Lung (tissue), 12 donors: ENCODE measurements around the gene ANKFN1. TPM values are rescaled to one million over a fixed set of nuclear protein-coding genes. Genes with fewer than 3 reads are reported as not detected.

Source experiments
- ATAC-seq: fragments of 200-7000 bp; cut with Tn5 transposase; one replicate; pipeline ENCODE4 v1.9.1; 2020; ENCODE audit warnings: moderate number of reproducible peaks; ENCODE audit not compliant: insufficient read depth, low FRiP score
- DNase-seq, 3 donors: peaks; one replicate each; pipeline ENCODE4 v3.0.0-alpha.2; 2013 to 2017
- H3K27ac ChIP-seq, 2 donors: one replicate each; pipeline ENCODE4 v1.5.1; 2013; ENCODE audit warnings: mild to moderate bottlenecking in 2 of 2, moderate library complexity in 2 of 2, control low read depth in 1 of 2, inconsistent platforms in 1 of 2, low read depth in 1 of 2, low read length in 1 of 2
- H3K27me3 ChIP-seq, 3 donors: one replicate each; pipeline ENCODE4 v1.5.1; 2013; ENCODE audit warnings: low read length in 2 of 3; ENCODE audit not compliant: control insufficient read depth in 3 of 3, insufficient read depth in 3 of 3
- H3K36me3 ChIP-seq, 4 donors: one replicate each; pipeline ENCODE4 v1.5.1; 2013; ENCODE audit warnings: low read length in 4 of 4, mild to moderate bottlenecking in 1 of 4, moderate library complexity in 1 of 4; ENCODE audit not compliant: control insufficient read depth in 4 of 4, insufficient read depth in 4 of 4
- H3K4me1 ChIP-seq, 5 donors: one replicate each; pipeline ENCODE4 v1.5.1; 2013; ENCODE audit warnings: low read length in 5 of 5, mild to moderate bottlenecking in 2 of 5, moderate library complexity in 1 of 5; ENCODE audit not compliant: control insufficient read depth in 5 of 5, insufficient read depth in 5 of 5
- H3K4me3 ChIP-seq: one replicate; pipeline ENCODE4 v1.5.1; 2013; ENCODE audit warnings: mild to moderate bottlenecking, control low read depth, moderate library complexity
- H3K9ac ChIP-seq, 2 donors: one replicate each; pipeline ENCODE4 v1.5.1; 2013; ENCODE audit warnings: low read length in 2 of 2, control low read depth in 1 of 2; ENCODE audit not compliant: insufficient read depth in 1 of 2
- H3K9me3 ChIP-seq, 4 donors: one replicate each; pipeline ENCODE4 v1.5.1; 2013; ENCODE audit warnings: low read length in 3 of 4, mild to moderate bottlenecking in 1 of 4, moderate library complexity in 1 of 4; ENCODE audit not compliant: control insufficient read depth in 4 of 4, insufficient read depth in 3 of 4
- CTCF ChIP-seq: IDR thresholded peaks from 2 replicates; pipeline ENCODE4 v1.5.1; 2012; ENCODE audit warnings: mild to moderate bottlenecking; ENCODE audit errors: control extremely low read depth, extremely low read depth
- WGBS, 2 donors: extraction: QIAGEN DNeasy Blood & Tissue Kit; methylation state at CpG; one replicate each; pipeline ENCODE4 v1.1.7; 2013; 5-methylcytosine and 5-hydroxymethylcytosine counted together
- polyA plus RNA-seq, 2 donors: library from polyadenylated mRNA; stranded (reverse); fragments of 200-250 nt; gene quantifications; one replicate each; pipeline ENCODE4 v1.2.1, GENCODE V29; 2013
- total RNA-seq, 2 donors: library from RNA; depleted of rRNA in 1 of 2; stranded (reverse); fragments of >200 nt in 1 of 2; gene quantifications; one replicate each; pipeline ENCODE4 v1.2.1, GENCODE V29; 2014 to 2021
- donor health status: control.
- donor health status: control.
- donor health status: Bipolar disorder and iron deficiency.
- donor health status: healthy.
- donor health status: DM: yes; HTN: yes; CAD: no.

ANKFN1 gene
- total and polyA plus RNA-seq, 4 donors, result 0.39 to 8.5 (median 3.4) TPM

- Histone ChIP-seq H3K4me3 (no peak overlapping the region), H3K9ac (no peak overlapping the region), H3K4me1 (no peaks in the 10 kb centered on the region), H3K9me3 (no peaks in the 10 kb centered on the region), H3K27me3 (no peaks in the 10 kb centered on the region), H3K27ac (no peak overlapping the region), H3K36me3 (no peaks in the 10 kb centered on the region)
- no peak for ATAC-seq
- no peak for TF ChIP-seq CTCF
- 69% methylated on average over 1 of the region's 1 CpG for WGBS, 2 donors
- no peak for DNase-seq
These were observed 194.4 kb downstream of the ANKFN1 start for GRCh38 chr17:56347639-56348038.

- H3K9me3 ChIP-seq, result no peaks in the 10 kb centered on the region
- no peak for TF ChIP-seq CTCF
- no peak overlapping the region for H3K4me3 ChIP-seq
- DNase-seq (no peak), ATAC-seq (no peak)
- H3K4me1 ChIP-seq, result no peaks in the 10 kb centered on the region
- H3K27me3 ChIP-seq, result no peaks in the 10 kb centered on the region
- H3K9ac ChIP-seq, result no peak overlapping the region
- no peaks in the 10 kb centered on the region for H3K36me3 ChIP-seq
- H3K27ac ChIP-seq, result no peak overlapping the region
- WGBS, 2 donors, result 75 to 82% methylated on average over 8 of the region's 8 CpGs
These were observed 197.3 kb downstream of the ANKFN1 start for GRCh38 chr17:56350592-56350991.

- H3K4me3 ChIP-seq, result no peak overlapping the region
- DNase-seq (peak in 2 of 3 donors; percentile 19 to 39), ATAC-seq (no peak)
- no peaks in the 10 kb centered on the region for H3K27me3 ChIP-seq
- no peaks in the 10 kb centered on the region for H3K9me3 ChIP-seq
- WGBS, 2 donors, result 55 to 74% methylated on average over 5 of the region's 5 CpGs
- no peak for TF ChIP-seq CTCF
- H3K4me1 ChIP-seq, result no peaks in the 10 kb centered on the region
- H3K9ac ChIP-seq, result no peak overlapping the region
- H3K27ac ChIP-seq, result no peak overlapping the region
- H3K36me3 ChIP-seq, result no peaks in the 10 kb centered on the region
These were observed 198.4 kb downstream of the ANKFN1 start for GRCh38 chr17:56351675-56352074.

DNA sequence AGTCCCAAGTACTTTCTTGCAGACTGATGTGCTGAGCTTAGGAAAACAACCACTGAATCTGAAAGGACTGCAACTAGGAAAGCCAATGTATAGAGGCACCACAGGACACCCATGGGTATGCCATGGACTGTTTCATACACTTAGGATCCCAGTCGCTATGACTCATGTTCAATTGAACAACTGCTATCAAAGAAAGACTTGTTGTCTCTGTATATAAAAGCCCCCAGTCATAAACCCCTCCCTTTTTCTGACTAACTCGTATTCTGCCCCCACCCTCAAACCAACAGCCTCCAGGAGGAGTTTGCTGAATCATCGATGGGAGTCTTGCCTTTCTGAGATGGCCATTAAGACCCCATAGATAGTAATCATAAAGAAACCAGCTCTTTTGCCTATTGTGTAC is 205.4 kb downstream of the ANKFN1 start:
- no peak overlapping the region for H3K27ac ChIP-seq
- no peaks in the 10 kb centered on the region for H3K36me3 ChIP-seq
- 85 to 86% methylated on average over 3 of the region's 3 CpGs for WGBS, 2 donors
- no peaks in the 10 kb centered on the region for H3K27me3 ChIP-seq
- H3K9ac ChIP-seq, result no peak overlapping the region
- DNase-seq (no peak), ATAC-seq (no peak)
- no peaks in the 10 kb centered on the region for H3K4me1 ChIP-seq
- TF ChIP-seq CTCF, result no peak
- no peak overlapping the region for H3K4me3 ChIP-seq
- H3K9me3 ChIP-seq, result no peaks in the 10 kb centered on the region
